GM12875 (cell line): ENCODE results near the gene CISD1.
A peak's percentile ranks its signal among the peaks of the same experiment; 100 is the strongest.

ENCODE experiments used
- H3K4me3 ChIP-seq: one replicate; pipeline ENCODE4 v1.5.1; 2011; ENCODE audit warnings: low read depth, low read length, control low read depth
- TF ChIP-seq, protein P1 (sequence below): IDR thresholded peaks from 2 replicates; pipeline ENCODE4 v1.5.1; 2011; ENCODE audit warnings: low read depth, mild to moderate bottlenecking, control low read depth, inconsistent platforms, low read length, moderate library complexity, borderline replicate concordance; ENCODE audit not compliant: insufficient read depth

CISD1 gene

DNA sequence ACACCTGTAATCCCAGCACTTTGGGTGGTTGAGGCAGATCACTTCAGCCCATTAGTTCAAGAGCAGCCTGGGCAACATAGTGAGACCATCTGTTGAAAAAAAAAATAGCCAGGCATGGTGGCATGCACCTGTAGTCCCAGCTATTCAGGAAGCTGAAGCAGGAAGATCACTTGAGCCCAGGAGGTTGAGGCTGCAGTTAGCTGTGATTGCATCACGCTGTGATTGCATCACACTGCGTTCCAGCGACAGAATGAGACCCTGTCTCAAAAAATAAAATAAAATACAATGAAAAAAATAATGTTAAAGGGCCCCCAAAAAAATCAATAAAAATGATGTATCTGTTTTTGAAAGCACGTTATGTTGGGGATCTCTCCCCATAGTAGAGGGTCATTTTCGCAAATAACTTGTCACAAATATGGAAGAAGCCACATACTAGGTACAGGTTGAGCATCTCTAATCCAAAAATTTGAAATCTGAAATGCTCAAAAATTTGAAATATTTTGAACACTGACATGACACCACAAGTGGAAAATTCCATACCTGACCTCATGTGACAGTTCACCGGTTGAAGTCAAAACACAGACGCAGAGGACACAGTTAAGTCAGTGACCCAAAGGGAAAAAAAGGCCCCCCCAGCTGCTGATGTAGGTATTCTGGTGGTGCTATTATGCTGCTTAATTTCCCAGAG lies 9.5 kb downstream of the CISD1 start:
- H3K4me3 ChIP-seq, result no peak overlapping the region
- TF ChIP-seq, protein P1, sequence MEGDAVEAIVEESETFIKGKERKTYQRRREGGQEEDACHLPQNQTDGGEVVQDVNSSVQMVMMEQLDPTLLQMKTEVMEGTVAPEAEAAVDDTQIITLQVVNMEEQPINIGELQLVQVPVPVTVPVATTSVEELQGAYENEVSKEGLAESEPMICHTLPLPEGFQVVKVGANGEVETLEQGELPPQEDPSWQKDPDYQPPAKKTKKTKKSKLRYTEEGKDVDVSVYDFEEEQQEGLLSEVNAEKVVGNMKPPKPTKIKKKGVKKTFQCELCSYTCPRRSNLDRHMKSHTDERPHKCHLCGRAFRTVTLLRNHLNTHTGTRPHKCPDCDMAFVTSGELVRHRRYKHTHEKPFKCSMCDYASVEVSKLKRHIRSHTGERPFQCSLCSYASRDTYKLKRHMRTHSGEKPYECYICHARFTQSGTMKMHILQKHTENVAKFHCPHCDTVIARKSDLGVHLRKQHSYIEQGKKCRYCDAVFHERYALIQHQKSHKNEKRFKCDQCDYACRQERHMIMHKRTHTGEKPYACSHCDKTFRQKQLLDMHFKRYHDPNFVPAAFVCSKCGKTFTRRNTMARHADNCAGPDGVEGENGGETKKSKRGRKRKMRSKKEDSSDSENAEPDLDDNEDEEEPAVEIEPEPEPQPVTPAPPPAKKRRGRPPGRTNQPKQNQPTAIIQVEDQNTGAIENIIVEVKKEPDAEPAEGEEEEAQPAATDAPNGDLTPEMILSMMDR, result no peak

DNA sequence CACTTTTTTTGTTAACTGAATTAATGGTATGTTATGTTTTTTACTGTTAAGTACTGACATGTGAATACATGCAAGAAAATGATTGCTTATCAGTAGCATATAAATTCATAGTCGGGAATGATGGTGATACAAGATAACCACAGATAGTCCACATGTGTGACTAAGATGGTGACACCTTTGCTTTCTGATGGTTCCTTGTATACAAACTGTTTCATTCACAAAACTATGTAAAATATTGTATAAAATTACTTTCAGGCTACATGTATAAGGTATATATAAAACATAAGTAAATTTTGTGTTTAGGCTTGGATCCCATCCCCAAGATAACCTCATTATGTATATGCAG lies 10.0 kb downstream of the CISD1 start:
- no peak overlapping the region for H3K4me3 ChIP-seq
- TF ChIP-seq, protein P1, result no peak

DNA sequence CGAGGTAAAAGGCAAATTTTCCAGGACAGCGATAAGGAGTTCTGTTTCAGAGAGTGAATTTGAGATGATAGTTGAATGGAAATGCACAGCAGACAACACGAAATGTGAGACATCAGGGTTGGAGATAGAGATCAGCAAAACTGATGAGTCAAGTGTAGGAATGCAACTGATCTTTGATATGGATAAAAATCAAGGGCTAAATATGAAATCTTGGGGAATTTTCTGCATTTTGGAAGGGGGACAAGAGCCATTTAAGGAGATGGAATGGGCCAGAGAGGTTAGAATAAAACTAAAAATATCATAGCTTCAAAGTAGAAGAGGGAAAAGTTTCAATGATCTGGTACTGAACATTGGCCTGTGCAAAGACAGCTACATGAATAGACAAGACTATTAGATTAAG lies 11.5 kb downstream of the CISD1 start:
- H3K4me3 ChIP-seq, result no peak overlapping the region

DNA sequence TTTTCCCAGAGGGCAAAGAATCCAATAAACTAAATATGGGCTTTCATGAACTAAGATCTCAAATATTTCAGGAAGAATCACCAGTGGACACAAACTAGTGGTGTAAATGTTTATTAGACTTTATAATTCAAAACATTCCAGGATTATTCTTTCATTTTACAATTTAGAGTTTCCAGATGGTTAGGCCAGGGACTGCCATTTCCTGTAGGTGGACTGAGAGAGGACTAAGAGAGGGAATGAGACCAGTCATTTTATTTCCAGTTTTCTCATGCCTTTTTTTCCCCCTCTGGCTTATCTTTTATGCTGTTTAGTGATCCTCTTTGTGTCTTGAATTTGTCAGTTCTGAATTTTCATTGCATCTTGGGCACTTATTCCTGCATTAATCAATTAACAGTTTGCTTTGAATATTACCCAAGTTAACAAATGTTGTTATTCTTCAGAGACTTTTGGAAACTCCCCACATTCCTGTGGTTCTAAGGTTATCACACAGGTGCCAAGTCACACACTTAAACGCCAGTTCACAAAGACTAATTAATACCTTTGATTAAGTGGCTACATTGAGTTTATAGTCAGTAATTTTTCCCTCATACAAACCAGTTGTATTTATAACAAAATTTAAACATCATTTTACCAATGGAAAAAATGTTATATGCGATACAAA lies 12.3 kb downstream of the CISD1 start:
- TF ChIP-seq, protein P1, result no peak
- H3K4me3 ChIP-seq, result no peak overlapping the region

More for the DNA sequence above, 11.5 kb downstream of the CISD1 start:
- TF ChIP-seq, protein P1, result no peak

DNA sequence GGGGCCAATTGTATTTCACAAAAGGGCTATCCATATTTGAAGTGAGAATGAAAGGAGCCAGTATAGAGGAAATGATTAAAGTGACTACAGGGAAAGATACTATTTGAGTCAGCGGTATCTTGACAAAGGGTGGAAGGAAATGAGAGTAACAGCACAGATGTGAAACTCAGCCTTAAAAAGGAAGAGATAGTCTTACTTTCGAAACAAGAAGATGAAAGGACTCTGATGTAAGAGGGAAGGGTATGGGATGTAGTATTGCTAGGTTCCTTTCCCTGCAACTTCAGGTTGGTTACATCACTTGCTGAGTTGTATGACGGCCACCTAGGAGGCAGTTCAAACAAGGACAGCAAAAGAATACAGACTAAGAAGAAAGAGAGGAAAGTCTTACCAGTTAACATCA lies 13.7 kb downstream of the CISD1 start:
- TF ChIP-seq, protein P1, result no peak

DNA sequence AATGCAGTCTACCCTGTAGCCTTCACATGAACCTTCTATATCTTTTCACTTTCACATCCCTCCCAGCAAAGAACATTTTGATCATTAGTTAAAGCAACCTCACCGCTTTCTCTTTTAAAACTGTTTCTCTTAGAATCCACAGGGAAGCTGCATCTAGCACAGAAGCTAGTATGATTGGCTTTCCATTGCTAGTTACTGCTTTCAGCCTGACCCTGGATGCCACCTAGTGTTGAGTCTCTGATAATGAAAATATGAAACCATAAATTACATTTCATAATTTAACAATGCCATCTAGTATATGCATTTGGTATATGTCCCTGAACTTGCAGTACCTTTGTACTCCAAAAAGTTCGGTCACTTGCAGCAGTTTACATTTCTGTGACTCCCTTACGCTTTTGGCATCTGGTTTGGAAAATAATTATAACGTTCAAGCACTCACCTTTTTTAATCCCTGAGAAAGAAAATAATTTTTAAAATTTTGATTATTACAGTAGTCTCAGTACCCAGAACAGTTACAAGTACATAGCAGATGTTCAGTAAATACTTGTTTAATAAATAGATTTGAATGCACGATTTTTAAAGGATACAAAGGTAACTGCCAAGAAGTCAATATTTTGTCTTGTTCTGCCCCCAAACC lies 22.7 kb downstream of the CISD1 start:
- no peak overlapping the region for H3K4me3 ChIP-seq
- TF ChIP-seq, protein P1, result peak; percentile 53; the same call in 1 of the 2 replicates

More for the DNA sequence above, 13.7 kb downstream of the CISD1 start:
- H3K4me3 ChIP-seq, result no peak overlapping the region
